ENCODE measurements around the gene FADS6.

The FADS6 gene

DNA sequence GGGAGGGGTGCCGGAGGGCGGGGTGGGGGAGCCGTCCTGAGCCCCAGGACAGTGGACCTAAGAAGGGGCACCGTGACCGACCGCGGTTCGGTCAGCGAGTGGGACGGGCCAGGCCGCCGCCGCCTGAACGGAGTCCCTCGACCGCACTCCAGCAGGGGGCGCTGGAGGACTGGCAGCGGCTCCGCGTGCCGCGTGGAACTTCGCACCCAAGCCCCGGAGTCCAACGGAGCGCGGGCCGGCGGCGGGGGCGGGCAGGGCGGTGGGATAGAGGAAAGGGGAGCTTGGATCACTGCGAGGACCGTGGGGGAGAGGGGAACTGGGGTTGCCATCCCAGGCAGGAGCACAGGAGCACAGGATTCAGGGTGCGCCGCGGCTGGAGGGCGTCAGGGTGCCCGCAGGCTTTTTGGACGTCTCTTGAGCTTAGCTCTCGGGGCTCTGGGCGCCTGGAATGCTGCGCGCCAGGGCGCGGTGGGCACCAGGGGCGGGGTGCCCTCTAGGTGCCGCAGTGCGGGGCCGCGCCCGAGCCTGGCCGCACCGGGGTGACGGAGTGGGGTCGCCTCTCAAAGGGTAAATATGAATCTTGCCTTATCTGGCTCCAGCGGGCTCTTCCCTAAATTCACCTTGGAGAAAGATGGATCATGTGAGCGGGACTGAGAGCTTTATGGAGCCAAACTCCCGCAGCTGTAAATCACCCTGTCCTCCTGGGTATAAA, 30.3 kb upstream of the FADS6 start:
- TF ChIP-seq, protein P1, sequence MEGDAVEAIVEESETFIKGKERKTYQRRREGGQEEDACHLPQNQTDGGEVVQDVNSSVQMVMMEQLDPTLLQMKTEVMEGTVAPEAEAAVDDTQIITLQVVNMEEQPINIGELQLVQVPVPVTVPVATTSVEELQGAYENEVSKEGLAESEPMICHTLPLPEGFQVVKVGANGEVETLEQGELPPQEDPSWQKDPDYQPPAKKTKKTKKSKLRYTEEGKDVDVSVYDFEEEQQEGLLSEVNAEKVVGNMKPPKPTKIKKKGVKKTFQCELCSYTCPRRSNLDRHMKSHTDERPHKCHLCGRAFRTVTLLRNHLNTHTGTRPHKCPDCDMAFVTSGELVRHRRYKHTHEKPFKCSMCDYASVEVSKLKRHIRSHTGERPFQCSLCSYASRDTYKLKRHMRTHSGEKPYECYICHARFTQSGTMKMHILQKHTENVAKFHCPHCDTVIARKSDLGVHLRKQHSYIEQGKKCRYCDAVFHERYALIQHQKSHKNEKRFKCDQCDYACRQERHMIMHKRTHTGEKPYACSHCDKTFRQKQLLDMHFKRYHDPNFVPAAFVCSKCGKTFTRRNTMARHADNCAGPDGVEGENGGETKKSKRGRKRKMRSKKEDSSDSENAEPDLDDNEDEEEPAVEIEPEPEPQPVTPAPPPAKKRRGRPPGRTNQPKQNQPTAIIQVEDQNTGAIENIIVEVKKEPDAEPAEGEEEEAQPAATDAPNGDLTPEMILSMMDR (IDR thresholded peaks at IDR 0.05; ENCODE audit: low read depth, low read length, missing control alignments) = peak; percentile 62
- no peak for DNase-seq (ENCODE audit: extremely low read depth, low read depth)
- no peak overlapping the region for H3K4me3 ChIP-seq (replicated peaks; ENCODE audit: low read depth, low read length)

DNA sequence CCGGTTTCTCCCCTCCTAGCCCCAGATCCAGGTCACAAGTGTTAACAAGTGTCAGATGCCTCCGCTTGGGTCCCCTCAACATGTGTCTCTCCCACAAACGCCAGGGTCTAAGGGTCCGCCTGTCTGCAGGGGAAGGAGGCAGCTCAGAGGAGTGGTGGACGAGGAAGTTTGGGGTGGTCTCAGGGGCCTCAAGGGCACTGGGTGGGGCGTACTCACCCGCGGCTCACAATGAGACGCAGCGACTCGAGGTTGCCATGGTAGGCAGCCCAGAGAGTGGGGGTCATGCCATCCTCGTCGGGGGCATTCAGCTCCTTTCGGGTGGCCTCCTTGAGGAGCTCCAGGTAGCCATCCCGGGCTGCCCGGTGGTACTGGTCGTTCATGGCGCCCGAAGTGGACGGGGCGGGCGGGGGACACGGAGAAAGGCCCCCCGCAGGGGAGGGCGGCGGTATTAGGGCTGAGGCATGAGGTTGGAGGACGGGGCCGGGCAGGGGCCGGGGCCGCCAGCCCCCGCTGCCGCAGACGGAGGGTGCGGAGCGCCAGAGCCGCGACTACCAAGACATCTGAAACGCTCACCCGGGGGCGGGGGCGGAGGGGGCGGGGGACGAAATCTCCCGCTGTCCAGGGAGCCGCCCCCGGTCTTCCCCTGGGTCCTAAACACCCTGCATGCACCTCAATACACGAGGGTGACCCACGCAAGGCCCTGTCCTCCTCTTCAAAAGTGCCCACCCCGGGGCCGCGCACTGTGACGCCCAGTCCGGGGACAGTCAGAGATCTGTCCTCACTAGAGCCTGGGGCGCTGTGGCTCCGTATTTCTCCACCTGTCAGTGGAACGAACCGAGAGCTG, 29.5 kb upstream of the FADS6 start, which contains the start of gene USH1G:
USH1G (minus strand) TSS at position 562 of the 844 bp plus-strand sequence; CDS start at position 380, 182 bp downstream.
- TF ChIP-seq, protein P1 (IDR thresholded peaks at IDR 0.05; ENCODE audit: low read depth, low read length, missing control alignments) = no peak
- DNase-seq (ENCODE audit: extremely low read depth, low read depth) = no peak
- H3K4me3 ChIP-seq (replicated peaks; ENCODE audit: low read depth, low read length) = no peak within 1 kb of the TSS

DNA sequence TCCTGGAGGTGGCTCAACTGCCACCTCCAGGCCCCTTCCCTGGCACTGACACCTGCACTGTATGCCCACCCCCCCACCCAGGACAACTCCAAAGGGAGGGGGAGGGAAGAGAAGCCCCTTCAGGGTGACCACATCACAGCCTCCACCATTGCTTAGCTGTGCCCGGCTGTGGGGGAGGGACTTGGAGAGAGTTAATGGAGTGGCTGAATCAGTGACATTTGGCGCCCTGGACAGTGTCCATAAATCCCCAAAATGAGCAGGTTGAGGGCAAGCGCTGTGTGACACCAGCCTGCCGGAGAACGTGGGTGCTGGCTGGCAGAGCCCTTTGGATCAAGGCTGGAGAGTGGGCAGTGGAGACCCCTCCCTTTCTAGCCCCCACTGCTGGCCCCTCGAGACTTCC, 28.7 kb upstream of the FADS6 start:
- no peak overlapping the region for H3K4me3 ChIP-seq (replicated peaks; ENCODE audit: low read depth, low read length)
- TF ChIP-seq, protein P1 (IDR thresholded peaks at IDR 0.05; ENCODE audit: low read depth, low read length, missing control alignments) = no peak
- DNase-seq (ENCODE audit: extremely low read depth, low read depth) = no peak

DNA sequence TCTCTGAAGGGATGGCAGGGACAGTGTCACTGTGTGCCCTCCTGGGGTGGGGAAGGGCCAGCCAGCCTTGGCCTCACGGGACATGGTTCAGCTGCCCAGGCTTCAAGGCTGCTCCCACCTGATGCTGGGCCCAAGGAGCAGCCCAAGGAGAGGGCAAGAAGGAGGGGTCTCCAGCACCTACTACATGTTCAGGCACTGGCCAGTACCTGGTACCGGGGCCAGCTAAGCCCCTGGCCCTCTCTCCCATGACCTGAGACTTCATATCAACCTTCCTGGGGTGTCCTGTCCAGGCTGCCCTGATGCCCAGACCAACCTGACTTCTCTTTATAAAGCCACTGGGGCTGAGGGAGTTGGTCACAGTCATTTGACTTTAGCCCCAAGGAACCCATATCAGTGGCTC, 28.3 kb upstream of the FADS6 start:
- DNase-seq (ENCODE audit: extremely low read depth, low read depth) = no peak
- TF ChIP-seq, protein P1 (IDR thresholded peaks at IDR 0.05; ENCODE audit: low read depth, low read length, missing control alignments) = no peak
- no peak overlapping the region for H3K4me3 ChIP-seq (replicated peaks; ENCODE audit: low read depth, low read length)

DNA sequence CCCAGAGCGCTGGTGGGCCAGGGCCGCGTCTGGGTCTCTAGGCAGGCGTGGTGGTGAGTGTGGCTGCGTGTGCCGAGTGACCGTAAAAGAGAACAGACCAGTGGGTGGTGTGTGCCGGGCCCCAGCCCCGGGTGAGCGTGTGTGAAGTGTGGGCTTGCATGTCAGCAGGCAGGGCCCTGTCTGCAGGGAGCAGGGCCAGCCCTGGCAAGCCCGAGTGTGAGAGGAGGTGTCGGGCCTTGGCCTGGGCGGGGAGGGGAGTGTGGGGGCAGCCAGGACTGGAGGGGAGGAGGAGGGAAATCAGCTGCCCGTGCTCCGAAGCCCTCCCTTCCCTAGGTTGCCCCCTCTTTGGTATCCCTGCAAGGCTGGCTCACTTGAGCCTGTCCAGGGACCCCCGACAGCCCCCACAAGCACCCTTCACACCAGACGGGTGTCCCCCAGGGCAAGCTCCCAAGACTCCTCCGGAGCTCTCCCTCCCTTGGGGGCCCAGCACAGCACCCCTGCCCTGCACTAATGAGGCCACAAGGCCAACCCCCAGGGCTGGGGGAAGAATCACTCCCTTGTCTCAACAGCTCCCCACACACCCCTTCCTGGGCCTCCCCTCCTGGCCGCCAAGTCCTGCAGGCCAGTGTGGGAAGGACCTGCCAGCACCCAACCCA, 27.7 kb upstream of the FADS6 start:
- TF ChIP-seq, protein P1 (IDR thresholded peaks at IDR 0.05; ENCODE audit: low read depth, low read length, missing control alignments) = no peak
- H3K4me3 ChIP-seq (replicated peaks; ENCODE audit: low read depth, low read length) = no peak overlapping the region
- no peak for DNase-seq (ENCODE audit: extremely low read depth, low read depth)

DNA sequence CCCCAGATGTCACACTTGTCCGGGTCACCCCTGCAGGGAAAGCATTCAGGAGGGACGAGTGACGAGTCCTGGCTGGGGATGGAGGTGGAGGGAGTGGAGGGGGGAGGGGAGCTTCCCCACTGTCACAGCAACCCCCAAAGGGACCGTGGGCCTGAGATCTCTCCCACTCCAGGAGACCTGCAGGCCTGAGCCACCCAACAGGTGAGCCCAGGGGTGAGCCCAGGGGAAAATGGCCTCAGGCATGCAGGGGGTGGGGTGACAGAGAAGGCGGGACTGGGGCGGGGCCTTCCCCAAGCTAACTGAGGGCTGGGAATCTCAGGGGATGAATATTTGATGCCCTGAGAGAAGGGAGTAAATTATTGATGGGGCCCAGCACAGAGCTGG, 27.2 kb upstream of the FADS6 start:
- TF ChIP-seq, protein P1 (IDR thresholded peaks at IDR 0.05; ENCODE audit: low read depth, low read length, missing control alignments) = no peak

More for the DNA sequence above, 27.2 kb upstream of the FADS6 start:
- H3K4me3 ChIP-seq (replicated peaks; ENCODE audit: low read depth, low read length) = no peak overlapping the region
- DNase-seq (ENCODE audit: extremely low read depth, low read depth) = no peak
